Naive thymus-derived CD4-positive, alpha-beta T cell (primary cell): Measurements from ENCODE around the gene COL2A1. TPM values are rescaled to one million over a fixed set of nuclear protein-coding genes. Genes with fewer than 3 reads are reported as not detected.

Source experiments
- ATAC-seq: fragments of 150-1000 bp; cut with Tn5 transposase; 2 replicates; pipeline ENCODE4 v1.10.0; 2021; ENCODE audit warnings: mild to moderate bottlenecking, moderate library complexity
- CTCF ChIA-PET: fragments of 350-600 bp; sonication (Branson Sonifier 250); formaldehyde crosslinking; loops from one replicate; lab custom pipeline; 2021; ENCODE audit warnings: antibody characterized with exemption; lab: Charles Lee
- POLR2A ChIA-PET: fragments of 350-600 bp; sonication (Branson Sonifier 250); formaldehyde crosslinking; loops from one replicate; lab custom pipeline; 2021; ENCODE audit warnings: antibody characterized with exemption, inconsistent platforms; lab: Charles Lee
- DNase-seq, 9 donors: peaks; one replicate each; pipeline versions ENCODE4 v3.0.0 to v3.0.0-alpha.2; 2020 to 2022; ENCODE audit warnings: mixed read lengths in 1 of 9
- H3K27ac ChIP-seq: one replicate; pipeline ENCODE4 v1.7.0; 2013; ENCODE audit warnings: mild to moderate bottlenecking, low read depth, low read length, moderate library complexity
- H3K27me3 ChIP-seq, 2 donors: one replicate each; pipeline ENCODE4 v1.7.0; 2013; ENCODE audit warnings: low read length in 2 of 2, mild to moderate bottlenecking in 2 of 2, moderate library complexity in 2 of 2; ENCODE audit not compliant: control insufficient read depth in 2 of 2, insufficient read depth in 2 of 2
- H3K36me3 ChIP-seq, 3 experiments: 1 replicate in 2 of 3; 2 replicates in 1 of 3; pipeline ENCODE4 v1.7.0; 2013; ENCODE audit warnings: low read length in 3 of 3, mild to moderate bottlenecking in 3 of 3, moderate library complexity in 1 of 3; ENCODE audit not compliant: insufficient read depth in 3 of 3, control insufficient read depth in 2 of 3
- H3K4me1 ChIP-seq, 2 donors: one replicate each; pipeline ENCODE4 v1.7.0; 2013; ENCODE audit warnings: low read length in 2 of 2, mild to moderate bottlenecking in 2 of 2, moderate library complexity in 1 of 2; ENCODE audit not compliant: control insufficient read depth in 2 of 2, insufficient read depth in 2 of 2
- H3K4me3 ChIP-seq: 2 replicates; pipeline ENCODE4 v1.7.0; 2013; ENCODE audit warnings: mild to moderate bottlenecking, low read length
- H3K9me3 ChIP-seq, 3 experiments: 1 replicate in 2 of 3; 2 replicates in 1 of 3; pipeline ENCODE4 v1.7.0; 2013; ENCODE audit warnings: low read length in 3 of 3; ENCODE audit not compliant: control insufficient read depth in 2 of 3
- H3K27ac Mint-ChIP-seq, 9 donors: one replicate each; pipeline ENCODE4 v1.8.0; 2020 to 2022; ENCODE audit warnings: mixed read lengths in 9 of 9, mild to moderate bottlenecking in 8 of 9, moderate library complexity in 5 of 9, inconsistent platforms in 2 of 9
- H3K27me3 Mint-ChIP-seq, 5 donors: one replicate each; pipeline ENCODE4 v1.8.0; 2021 to 2022; ENCODE audit warnings: mixed read lengths in 5 of 5, mild to moderate bottlenecking in 1 of 5
- H3K36me3 Mint-ChIP-seq, 5 donors: one replicate each; pipeline ENCODE4 v1.8.0; 2020 to 2022; ENCODE audit warnings: mixed read lengths in 5 of 5, mild to moderate bottlenecking in 3 of 5, inconsistent platforms in 1 of 5
- H3K4me1 Mint-ChIP-seq, 7 donors: one replicate each; pipeline ENCODE4 v1.8.0; 2020 to 2022; ENCODE audit warnings: mixed read lengths in 7 of 7, mild to moderate bottlenecking in 3 of 7, inconsistent platforms in 1 of 7
- H3K4me3 Mint-ChIP-seq, 10 donors: one replicate each; pipeline ENCODE4 v1.8.0; 2020 to 2022; ENCODE audit warnings: mild to moderate bottlenecking in 10 of 10, mixed read lengths in 10 of 10, moderate library complexity in 6 of 10, inconsistent platforms in 2 of 10
- H3K9me3 Mint-ChIP-seq, 11 donors: one replicate each; pipeline ENCODE4 v1.8.0; 2020 to 2022; ENCODE audit warnings: mixed read lengths in 11 of 11, mild to moderate bottlenecking in 4 of 11, inconsistent platforms in 1 of 11, moderate library complexity in 1 of 11
- intact Hi-C, 2 donors: fragments of 100-400 bp; cut with micrococcal nuclease; formaldehyde crosslinking; loops; one replicate each; pipeline ENCODE4 v1.15.1; 2023
- polyA plus RNA-seq, 2 donors: library from polyadenylated mRNA; unstranded; fragments of 300-500 nt; fragmentation: Illumina TruSeq; gene quantifications; one replicate each; pipeline ENCODE4 v1.2.3, GENCODE V29; 2021
- total RNA-seq, 6 experiments: library from RNA in 5 of 6; stranded (reverse) in 5 of 6; gene quantifications; 1 replicate in 5 of 6; 2 replicates in 1 of 6; pipeline ENCODE4 v1.2.3 and lab custom pipeline; 2021 to 2026

Gene COL2A1
- total and polyA plus RNA-seq, 7 experiments from 2014 or later: not detected

DNA sequence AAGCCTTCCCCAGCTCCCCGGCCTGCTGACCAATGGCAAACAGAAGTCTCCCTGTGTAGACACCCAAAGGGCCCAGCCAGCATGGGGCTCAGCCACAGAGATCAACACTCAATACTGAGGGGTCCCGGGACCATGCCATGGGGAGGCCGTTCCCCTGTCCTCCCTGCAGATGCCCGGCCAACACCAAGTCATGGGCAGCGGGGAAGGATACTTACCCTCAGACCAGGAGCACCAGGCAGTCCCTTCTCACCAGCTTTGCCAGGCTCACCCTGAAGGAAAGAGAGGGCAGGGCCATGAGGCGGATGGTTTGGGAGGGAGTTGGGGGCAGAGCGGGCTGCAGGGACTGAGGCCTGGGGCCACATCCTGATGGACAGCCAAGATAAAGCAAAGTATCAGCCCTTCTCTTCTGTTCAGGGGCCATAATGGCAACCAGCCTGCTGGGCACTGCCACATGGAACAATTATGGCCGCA lies 19.9 kb downstream of the COL2A1 start:
- peaks cover 0 to 1% (median 0%) of the 10 kb centered on the region in 11 donors for H3K9me3 Mint-ChIP-seq
- H3K27me3 Mint-ChIP-seq: peaks cover 0 to 46% (median 0%) of the 10 kb centered on the region in 5 donors
- H3K4me1 Mint-ChIP-seq: peaks cover 1 to 13% (median 4%) of the 10 kb centered on the region in 7 donors
- Histone ChIP-seq H3K4me3 (no peak overlapping the region), H3K9me3 (no peaks in the 10 kb centered on the region), H3K27me3 (no peaks in the 10 kb centered on the region), H3K4me1 (peaks cover 0 to 1% of the 10 kb centered on the region in 2 donors), H3K27ac (no peak overlapping the region), H3K36me3 (no peaks in the 10 kb centered on the region)
- no peaks in the 10 kb centered on the region for H3K36me3 Mint-ChIP-seq
- ChIA-PET POLR2A (no interaction called here), CTCF (no interaction called here)
- H3K27ac Mint-ChIP-seq: no peak overlapping the region
- intact Hi-C loops: no loop called here
- ATAC-seq (no peak), DNase-seq (no peak)
- no peak overlapping the region for H3K4me3 Mint-ChIP-seq

DNA sequence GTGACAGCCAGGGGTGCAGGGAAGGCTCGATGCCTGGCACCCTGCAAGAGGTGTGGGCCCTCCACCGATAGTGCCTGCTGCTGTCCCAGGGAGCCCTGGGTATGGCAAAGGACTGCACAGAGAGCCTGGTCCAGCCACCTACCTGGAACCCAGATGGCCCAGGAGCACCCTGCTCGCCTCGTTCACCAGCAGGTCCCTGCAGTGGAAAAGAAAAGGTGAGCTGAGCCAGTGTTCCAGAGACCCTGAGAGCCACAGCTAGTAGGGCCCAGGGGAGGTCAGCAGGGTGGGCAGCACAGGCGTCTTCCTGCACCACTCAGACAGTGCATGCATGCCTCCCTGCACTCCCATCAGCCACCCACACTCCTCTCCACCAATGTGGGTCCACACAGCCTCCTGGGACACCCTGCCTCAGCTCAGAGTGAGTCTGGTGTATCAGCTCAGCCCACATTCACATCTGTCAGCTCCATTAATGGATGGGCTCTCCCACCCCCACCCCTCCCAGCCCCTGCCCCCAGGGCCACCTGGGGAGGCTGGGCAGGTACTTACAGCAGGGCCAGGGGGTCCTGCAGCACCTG lies 20.6 kb downstream of the COL2A1 start:
- intact Hi-C loops: no loop called here

DNA sequence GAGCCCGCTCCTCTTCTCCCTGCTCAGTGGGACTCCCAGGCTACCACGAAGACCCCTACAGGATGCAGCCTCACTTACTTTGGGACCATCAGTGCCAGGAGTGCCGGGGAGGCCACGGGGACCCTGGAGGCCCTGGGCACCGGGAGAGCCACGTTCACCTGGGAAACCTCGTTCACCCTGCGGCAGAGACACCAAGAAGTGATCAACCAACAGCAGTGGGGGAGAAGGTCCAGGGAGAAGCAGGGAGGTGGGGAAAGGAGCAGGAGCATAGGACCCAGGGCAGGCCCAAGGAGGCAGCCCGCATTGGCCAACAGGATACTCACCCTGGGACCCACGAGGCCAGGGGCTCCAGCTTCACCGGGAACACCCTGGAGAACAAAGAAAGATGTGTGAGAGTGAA lies 21.5 kb downstream of the COL2A1 start:
- ChIA-PET POLR2A (no interaction called here), CTCF (interaction anchor here (0.8 kb wide), 1 partner anchor 116 kb away, joined by 3 read pairs; no protein-coding TSS in a partner anchor)
- Mint-ChIP-seq H3K9me3 (peaks cover 0 to 1% (median 0%) of the 10 kb centered on the region in 11 donors), H3K27ac (no peak overlapping the region), H3K4me3 (no peak overlapping the region), H3K36me3 (no peaks in the 10 kb centered on the region), H3K4me1 (peaks cover 0 to 6% (median 0%) of the 10 kb centered on the region in 7 donors), H3K27me3 (peaks cover 0 to 36% (median 0%) of the 10 kb centered on the region in 5 donors)
- Histone ChIP-seq H3K27ac (no peak overlapping the region), H3K4me1 (no peaks in the 10 kb centered on the region), H3K9me3 (no peaks in the 10 kb centered on the region), H3K27me3 (no peaks in the 10 kb centered on the region), H3K36me3 (no peaks in the 10 kb centered on the region), H3K4me3 (no peak overlapping the region)
- DNase-seq: no peak
- intact Hi-C loops: no loop called here
- no peak for ATAC-seq

More for the DNA sequence above, 20.6 kb downstream of the COL2A1 start:
- Mint-ChIP-seq H3K27ac (no peak overlapping the region), H3K9me3 (peaks cover 0 to 1% (median 0%) of the 10 kb centered on the region in 11 donors), H3K4me3 (no peak overlapping the region), H3K36me3 (no peaks in the 10 kb centered on the region), H3K4me1 (peaks cover 0 to 9% (median 0%) of the 10 kb centered on the region in 7 donors), H3K27me3 (peaks cover 0 to 44% (median 0%) of the 10 kb centered on the region in 5 donors)
- Histone ChIP-seq H3K27me3 (no peaks in the 10 kb centered on the region), H3K4me1 (no peaks in the 10 kb centered on the region), H3K9me3 (no peaks in the 10 kb centered on the region), H3K36me3 (no peaks in the 10 kb centered on the region), H3K4me3 (no peak overlapping the region), H3K27ac (no peak overlapping the region)
- ChIA-PET POLR2A (no interaction called here), CTCF (no interaction called here)
- DNase-seq: no peak
- no peak for ATAC-seq

- Histone ChIP-seq H3K27ac (no peak overlapping the region), H3K4me1 (no peaks in the 10 kb centered on the region), H3K27me3 (no peaks in the 10 kb centered on the region), H3K9me3 (no peaks in the 10 kb centered on the region), H3K36me3 (no peaks in the 10 kb centered on the region), H3K4me3 (no peak overlapping the region)
- Mint-ChIP-seq H3K4me1 (peaks cover 0 to under 1% (median 0%) of the 10 kb centered on the region in 7 donors), H3K9me3 (peaks cover 0 to 1% (median 0%) of the 10 kb centered on the region in 11 donors), H3K4me3 (no peak overlapping the region), H3K27me3 (peaks cover 0 to 31% (median 0%) of the 10 kb centered on the region in 5 donors), H3K36me3 (no peaks in the 10 kb centered on the region), H3K27ac (no peak overlapping the region)
- POLR2A ChIA-PET: no interaction called here
- CTCF ChIA-PET: interaction anchor here (0.8 kb wide), 1 partner anchor 116 kb away, joined by 3 read pairs; no protein-coding TSS in a partner anchor
- intact Hi-C loops: no loop called here
- DNase-seq: no peak
- no peak for ATAC-seq
Observed at GRCh38 chr12:47982311-47982710, 22.0 kb downstream of the COL2A1 start.

- no peak for DNase-seq
- POLR2A ChIA-PET: no interaction called here
- no peak overlapping the region for H3K4me3 Mint-ChIP-seq
Observed at GRCh38 chr12:47981496-47982260, 22.6 kb downstream of the COL2A1 start.

DNA sequence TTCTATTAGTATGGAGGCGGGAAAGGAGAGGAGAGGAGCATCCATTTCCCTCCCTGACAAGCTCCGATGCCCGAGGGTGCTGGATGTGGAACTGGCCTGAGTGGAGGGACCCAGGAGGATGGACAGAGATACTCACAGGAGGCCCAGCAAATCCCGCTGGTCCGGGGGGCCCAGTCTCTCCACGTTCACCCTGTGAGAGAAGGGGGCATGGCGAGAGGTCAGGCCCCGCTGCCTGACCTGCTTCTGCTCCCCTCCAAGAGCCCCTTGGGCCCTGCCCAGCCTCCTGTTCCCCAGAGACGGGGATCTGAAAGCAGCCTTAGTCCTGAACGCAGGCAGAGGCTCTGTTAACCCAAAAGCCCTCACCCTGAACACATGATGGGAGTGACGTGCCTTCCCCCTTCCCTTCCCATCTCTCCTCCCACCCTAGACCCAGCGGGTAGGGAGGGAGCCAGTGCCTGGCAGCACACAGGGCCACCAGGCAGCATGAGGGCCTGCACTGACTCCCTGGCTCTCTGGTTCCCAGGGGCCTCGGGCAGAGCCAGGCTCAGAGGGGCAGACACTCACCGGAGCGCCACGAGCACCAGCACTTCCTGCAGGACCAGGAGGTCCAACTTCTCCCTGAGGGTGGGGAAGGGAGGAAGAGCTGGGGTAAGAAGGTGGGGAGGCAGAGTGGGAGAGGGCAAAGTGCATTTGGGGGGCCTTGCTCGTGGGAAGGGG lies 23.3 kb downstream of the COL2A1 start:
- no peaks in the 10 kb centered on the region for H3K4me1 ChIP-seq
- Mint-ChIP-seq H3K27ac (no peak overlapping the region), H3K27me3 (peaks cover 0 to 20% (median 0%) of the 10 kb centered on the region in 5 donors), H3K4me1 (no peaks in the 10 kb centered on the region), H3K36me3 (no peaks in the 10 kb centered on the region), H3K4me3 (no peak overlapping the region), H3K9me3 (peaks cover 0 to 1% (median 0%) of the 10 kb centered on the region in 11 donors)
- no peak overlapping the region for H3K27ac ChIP-seq
- CTCF ChIA-PET: no interaction called here
- H3K4me3 ChIP-seq: no peak overlapping the region
- no peaks in the 10 kb centered on the region for H3K27me3 ChIP-seq
- H3K9me3 ChIP-seq: no peaks in the 10 kb centered on the region
- H3K36me3 ChIP-seq: no peaks in the 10 kb centered on the region
- DNase-seq (no peak), ATAC-seq (no peak)
- POLR2A ChIA-PET: no interaction called here
- intact Hi-C loops: no loop called here

More at GRCh38 chr12:47981496-47982260, 22.6 kb downstream of the COL2A1 start:
- no peaks in the 10 kb centered on the region for H3K36me3 Mint-ChIP-seq
- Histone ChIP-seq H3K36me3 (no peaks in the 10 kb centered on the region), H3K27ac (no peak overlapping the region), H3K4me3 (no peak overlapping the region), H3K27me3 (no peaks in the 10 kb centered on the region), H3K9me3 (no peaks in the 10 kb centered on the region), H3K4me1 (no peaks in the 10 kb centered on the region)
- CTCF ChIA-PET: interaction anchor here (0.8 kb wide), 1 partner anchor 115 kb away, joined by 3 read pairs; no protein-coding TSS in a partner anchor
- ATAC-seq: no peak
- H3K4me1 Mint-ChIP-seq: no peaks in the 10 kb centered on the region
- intact Hi-C loops: no loop called here
- peaks cover 0 to 25% (median 0%) of the 10 kb centered on the region in 5 donors for H3K27me3 Mint-ChIP-seq
- peaks cover 0 to 1% (median 0%) of the 10 kb centered on the region in 11 donors for H3K9me3 Mint-ChIP-seq
- no peak overlapping the region for H3K27ac Mint-ChIP-seq
